Testis (tissue), 3 donors: ENCODE data around the gene FBXL14. TPM values are rescaled to one million over a fixed set of nuclear protein-coding genes. Genes with fewer than 3 reads are reported as not detected.
A peak's percentile ranks its signal among the peaks of the same experiment; 100 is the strongest.

Source experiments
- DNase-seq: peaks from one replicate; pipeline ENCODE4 v3.0.0-alpha.2; 2019
- H3K27ac ChIP-seq, 2 donors: fragments of 200-600 bp; sonication (generic); one replicate each; pipeline ENCODE4 v1.5.1; 2019
- H3K27me3 ChIP-seq: fragments of 200-600 bp; sonication (generic); one replicate; pipeline ENCODE4 v1.5.1; 2019
- H3K36me3 ChIP-seq: fragments of 200-600 bp; sonication (generic); one replicate; pipeline ENCODE4 v1.5.1; 2017; ENCODE audit warnings: low read depth; ENCODE audit errors: missing control alignments
- H3K4me1 ChIP-seq: fragments of 200-600 bp; sonication (generic); one replicate; pipeline ENCODE4 v1.5.1; 2019
- H3K4me3 ChIP-seq, 2 donors: fragments of 200-600 bp; sonication (generic); one replicate each; pipeline ENCODE4 v1.5.1; 2017 to 2019
- H3K9me3 ChIP-seq: fragments of 200-600 bp; sonication (generic); one replicate; pipeline ENCODE4 v1.5.1; 2017
- POLR2A ChIP-seq: fragments of 450-650 bp; IDR thresholded peaks from one replicate; pipeline ENCODE4 v1.6.1; 2017; ENCODE audit warnings: antibody characterized with exemption, mild to moderate bottlenecking, moderate library complexity
- WGBS, 2 donors: methylation state at CpG; one replicate each; pipeline ENCODE4 v1.1.5; 2018; 5-methylcytosine and 5-hydroxymethylcytosine counted together
- intact Hi-C: fragments of 100-400 bp; cut with DNase I; formaldehyde crosslinking; loops from one replicate; pipeline ENCODE4 v1.15.1; 2023; ENCODE audit warnings: low total_unique reads
- polyA plus RNA-seq: library from polyadenylated mRNA; stranded (reverse); fragments of 350-450 nt; fragmentation: Illumina TruSeq; extraction: RNeasy Lipid Tissue Mini Kit (QIAGEN cat#74804); gene quantifications from one replicate; pipeline ENCODE4 v1.2.3, GENCODE V29; 2014; ENCODE audit warnings: low read depth, low replicate concordance; ENCODE audit not compliant: insufficient read depth
- total RNA-seq, 2 donors: library from RNA; depleted of rRNA; stranded (reverse); fragments of >200 nt; gene quantifications; one replicate each; pipeline ENCODE4 v1.2.3, GENCODE V29; 2016
- TF ChIP-seq, protein P1 (sequence below), 3 experiments: fragments of 450-650 bp in 2 of 3; fragments of 200-600 bp in 1 of 3; sonication (generic) in 1 of 3; IDR thresholded peaks; one replicate each; pipeline ENCODE4 v1.5.1; 2016 to 2019; ENCODE audit warnings: antibody characterized with exemption in 3 of 3, mild to moderate bottlenecking in 2 of 3, moderate library complexity in 1 of 3

The FBXL14 gene
- total and polyA plus RNA-seq, 3 donors from 2014 or later, result 39.5 to 50.2 (median 45.8) TPM

DNA sequence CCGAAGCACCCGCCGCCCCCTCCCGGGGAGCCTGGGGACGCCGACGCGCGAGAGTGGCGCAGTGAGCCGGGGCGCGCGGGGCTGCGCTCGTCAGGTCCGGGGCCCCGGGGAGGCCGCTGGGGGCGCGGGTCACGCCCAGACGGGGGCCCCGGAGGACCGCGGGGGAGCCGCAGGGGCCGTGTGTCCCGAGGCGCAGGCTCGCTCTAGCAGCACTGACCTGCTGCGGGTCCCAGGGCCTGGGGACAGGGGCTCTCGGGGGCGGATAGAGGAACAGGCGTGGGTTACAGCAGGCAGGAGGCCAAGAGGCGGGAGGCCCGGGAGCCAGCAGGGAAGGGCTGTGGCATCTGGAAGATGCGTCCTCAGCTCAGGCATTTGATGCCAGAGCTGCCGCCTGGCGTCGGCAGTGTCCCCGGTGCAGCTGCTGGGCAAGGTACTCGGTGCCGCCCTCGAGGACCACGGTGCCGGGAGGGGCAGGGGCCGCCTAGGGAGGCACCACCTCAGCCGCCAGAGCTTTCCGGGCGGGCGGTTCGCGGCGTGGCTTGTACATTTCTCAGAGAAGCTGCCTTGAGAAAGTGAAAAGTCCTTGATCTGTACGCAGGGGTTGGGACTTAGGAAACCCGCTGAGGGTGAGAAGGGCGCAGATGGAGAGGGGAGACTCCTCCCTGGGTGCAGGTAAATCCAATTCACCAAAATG, 35.9 kb upstream of the FBXL14 start:
- Histone ChIP-seq H3K27ac (no peak overlapping the region), H3K9me3 (no peaks in the 10 kb centered on the region), H3K27me3 (no peaks in the 10 kb centered on the region), H3K4me1 (peaks cover 4% of the 10 kb centered on the region), H3K4me3 (peak overlapping the region; percentile 40 to 54), H3K36me3 (no peaks in the 10 kb centered on the region)
- intact Hi-C loops, result loop anchor here (10.0 kb wide), 1 partner anchor 305 kb away; no protein-coding TSS in a partner anchor
- 1 to 2% methylated on average over 21 to 41 of the region's 58 CpGs for WGBS, 2 donors
- DNase-seq, result peak; percentile 60
- TF ChIP-seq, protein P1, sequence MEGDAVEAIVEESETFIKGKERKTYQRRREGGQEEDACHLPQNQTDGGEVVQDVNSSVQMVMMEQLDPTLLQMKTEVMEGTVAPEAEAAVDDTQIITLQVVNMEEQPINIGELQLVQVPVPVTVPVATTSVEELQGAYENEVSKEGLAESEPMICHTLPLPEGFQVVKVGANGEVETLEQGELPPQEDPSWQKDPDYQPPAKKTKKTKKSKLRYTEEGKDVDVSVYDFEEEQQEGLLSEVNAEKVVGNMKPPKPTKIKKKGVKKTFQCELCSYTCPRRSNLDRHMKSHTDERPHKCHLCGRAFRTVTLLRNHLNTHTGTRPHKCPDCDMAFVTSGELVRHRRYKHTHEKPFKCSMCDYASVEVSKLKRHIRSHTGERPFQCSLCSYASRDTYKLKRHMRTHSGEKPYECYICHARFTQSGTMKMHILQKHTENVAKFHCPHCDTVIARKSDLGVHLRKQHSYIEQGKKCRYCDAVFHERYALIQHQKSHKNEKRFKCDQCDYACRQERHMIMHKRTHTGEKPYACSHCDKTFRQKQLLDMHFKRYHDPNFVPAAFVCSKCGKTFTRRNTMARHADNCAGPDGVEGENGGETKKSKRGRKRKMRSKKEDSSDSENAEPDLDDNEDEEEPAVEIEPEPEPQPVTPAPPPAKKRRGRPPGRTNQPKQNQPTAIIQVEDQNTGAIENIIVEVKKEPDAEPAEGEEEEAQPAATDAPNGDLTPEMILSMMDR (IDR thresholded peaks at IDR 0.05), result peak in 1 of 3 experiments; percentile 20
- TF ChIP-seq POLR2A, result no peak

DNA sequence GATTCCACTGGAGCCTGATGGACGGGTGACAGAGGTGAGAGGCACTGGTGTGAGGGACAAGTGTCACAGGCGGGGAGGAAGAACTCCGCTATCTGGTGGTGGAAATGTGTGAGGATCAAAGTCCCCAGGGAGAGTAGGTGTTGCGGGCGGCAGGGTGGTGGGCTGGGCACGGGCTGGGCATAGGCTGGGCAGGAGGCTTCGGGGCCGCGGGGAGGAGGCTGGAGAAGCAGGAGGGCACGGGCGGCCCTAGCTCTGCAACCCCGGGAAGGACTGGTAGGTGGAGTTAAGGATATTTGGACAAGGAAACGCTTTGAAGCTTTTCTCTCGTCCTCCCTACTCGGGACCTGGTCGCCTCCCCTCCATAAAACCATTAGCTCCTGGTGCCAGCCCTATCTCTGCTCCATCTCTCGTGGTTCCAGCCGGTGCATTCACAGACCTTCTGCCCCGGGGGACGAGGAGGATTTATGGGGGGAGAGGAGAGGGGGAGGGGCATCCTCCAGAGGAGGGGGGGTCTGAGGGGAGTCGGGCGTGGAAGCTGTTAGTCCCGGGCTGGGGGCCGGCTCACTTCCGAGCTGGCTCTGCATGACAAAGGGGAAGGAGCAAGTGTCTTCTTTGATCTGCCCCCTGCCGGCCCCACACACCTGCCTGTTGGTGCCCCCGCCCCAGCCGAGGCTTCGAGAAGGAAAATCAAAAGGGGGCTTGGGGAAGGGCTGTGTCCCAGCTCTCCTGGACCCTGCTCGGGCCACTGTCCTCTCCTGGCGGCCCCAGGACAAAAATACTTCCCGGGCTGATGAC, 35.2 kb upstream of the FBXL14 start:
- TF ChIP-seq, protein P1 (IDR thresholded peaks at IDR 0.05), result peak in 1 of 3 experiments; percentile 11
- TF ChIP-seq POLR2A, result no peak
- H3K27me3 ChIP-seq, result no peaks in the 10 kb centered on the region
- peak overlapping the region; percentile 40 to 54 for H3K4me3 ChIP-seq
- H3K36me3 ChIP-seq, result no peaks in the 10 kb centered on the region
- 12 to 15% methylated on average over 23 to 31 of the region's 32 CpGs for WGBS, 2 donors
- no peak for DNase-seq
- no peak overlapping the region for H3K27ac ChIP-seq
- no peaks in the 10 kb centered on the region for H3K9me3 ChIP-seq
- peaks cover 4% of the 10 kb centered on the region for H3K4me1 ChIP-seq
- intact Hi-C loops, result loop anchor here (10.0 kb wide), 1 partner anchor 305 kb away; no protein-coding TSS in a partner anchor

DNA sequence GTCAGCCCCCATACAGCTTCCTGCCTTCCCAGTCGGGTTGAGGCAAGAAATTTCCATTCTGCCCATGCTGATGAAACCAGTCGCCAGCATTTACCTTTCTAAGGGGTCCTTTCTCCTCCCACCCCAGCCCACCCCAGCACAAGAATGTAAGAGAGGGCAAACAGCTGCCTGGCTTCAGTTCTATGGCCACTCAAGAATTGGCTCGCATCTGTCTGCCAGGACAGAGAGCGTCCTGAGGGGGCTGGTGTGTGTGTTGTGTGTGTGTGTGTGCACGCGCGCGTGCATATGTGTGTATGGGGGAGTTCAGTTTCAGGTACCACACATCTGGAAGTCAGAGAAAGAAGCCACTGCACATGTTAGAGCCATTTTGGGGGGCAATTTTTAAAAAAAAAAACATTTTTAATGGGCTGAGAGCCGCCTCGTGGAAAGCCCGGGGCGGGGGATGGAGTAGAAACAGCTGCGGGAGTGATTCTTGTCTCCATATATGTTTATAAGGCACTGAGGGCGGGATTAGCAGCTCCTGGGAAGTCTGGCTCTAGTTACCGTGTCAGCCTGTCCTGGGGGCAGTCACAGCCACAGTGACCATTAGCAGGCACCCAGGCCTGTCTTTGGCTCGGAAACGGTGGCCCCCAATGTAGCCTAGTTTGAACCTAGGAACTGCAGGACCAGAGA, 34.4 kb upstream of the FBXL14 start, which contains the start of gene WNT5B:
TSS of gene WNT5B (plus strand) at position 566 of the 672 bp plus-strand sequence. CDS start 2,124 bp downstream, outside the sequence.
- Histone ChIP-seq H3K27me3 (no peaks in the 10 kb centered on the region), H3K4me1 (peaks cover 4% of the 10 kb centered on the region), H3K4me3 (peak within 1 kb of the TSS; percentile 40 to 54), H3K9me3 (no peaks in the 10 kb centered on the region), H3K27ac (no peak within 1 kb of the TSS), H3K36me3 (no peaks in the 10 kb centered on the region)
- no peak for DNase-seq
- TF ChIP-seq, protein P1 (IDR thresholded peaks at IDR 0.05), result no peak
- TF ChIP-seq POLR2A, result no peak
- intact Hi-C loops, result no loop called here
- WGBS, 2 donors, result 61 to 76% methylated on average over 17 of the region's 17 CpGs

DNA sequence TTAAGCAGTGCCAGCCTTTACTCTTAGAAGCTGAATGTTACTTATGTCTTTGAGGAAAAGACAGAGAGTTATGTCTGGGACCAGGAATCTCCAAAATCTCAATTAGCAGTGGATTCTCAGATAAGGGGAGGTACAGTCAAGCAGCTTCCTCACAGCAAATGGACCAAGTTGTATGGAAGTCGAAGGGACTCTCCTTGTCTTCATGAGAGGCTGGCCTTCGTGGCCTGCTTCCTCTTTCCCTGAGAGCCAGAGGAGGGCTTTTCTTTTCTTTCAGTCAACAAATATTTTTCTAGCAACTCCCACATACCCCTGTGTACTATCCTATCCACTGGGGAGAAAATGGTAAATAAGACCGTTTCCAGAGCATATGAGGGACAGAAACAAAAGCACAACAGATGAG, 28.0 kb upstream of the FBXL14 start:
- Histone ChIP-seq H3K27me3 (no peaks in the 10 kb centered on the region), H3K4me1 (no peaks in the 10 kb centered on the region), H3K36me3 (no peaks in the 10 kb centered on the region), H3K27ac (no peak overlapping the region), H3K4me3 (no peak overlapping the region), H3K9me3 (no peaks in the 10 kb centered on the region)
- 86 to 88% methylated on average over 3 of the region's 3 CpGs for WGBS, 2 donors
- intact Hi-C loops, result no loop called here
- DNase-seq, result no peak
- TF ChIP-seq, protein P1 (IDR thresholded peaks at IDR 0.05), result no peak
- TF ChIP-seq POLR2A, result no peak
